GM23338 (cell line): Measurements from ENCODE around the gene MRPS27. TPM values are rescaled to one million over a fixed set of nuclear protein-coding genes. Genes with fewer than 3 reads are reported as not detected.

ENCODE experiments used
- ATAC-seq: fragments of 200-7000 bp; cut with Tn5 transposase; 3 replicates; pipeline ENCODE4 v1.9.1; 2020
- DNase-seq: peaks from one replicate; pipeline ENCODE4 v3.0.0-alpha.2; 2015; ENCODE audit warnings: low spot score
- H2AFZ ChIP-seq: fragments of 200-600 bp; sonication (generic); 2 replicates; pipeline ENCODE4 v1.8.0; 2016; ENCODE audit warnings: antibody characterized with exemption, mild to moderate bottlenecking, moderate library complexity
- H3F3A ChIP-seq: fragments of 200-600 bp; sonication (generic); replicated peaks from 2 replicates; pipeline ENCODE4 v1.8.0; 2017; ENCODE audit warnings: antibody characterized with exemption, mixed run types, low read depth
- H3K27ac ChIP-seq: fragments of 200-600 bp; sonication (generic); 2 replicates; pipeline ENCODE4 v1.6.1; 2016; ENCODE audit warnings: low read depth
- H3K27me3 ChIP-seq: fragments of 200-600 bp; sonication (generic); 2 replicates; pipeline ENCODE4 v1.8.0; 2016; ENCODE audit warnings: mild to moderate bottlenecking, mixed run types, moderate library complexity; ENCODE audit not compliant: insufficient read depth
- H3K36me3 ChIP-seq: fragments of 200-600 bp; sonication (generic); 2 replicates; pipeline ENCODE4 v1.8.0; 2016; ENCODE audit warnings: mild to moderate bottlenecking; ENCODE audit not compliant: insufficient read depth
- H3K4me1 ChIP-seq: fragments of 200-600 bp; sonication (generic); 2 replicates; pipeline ENCODE4 v1.8.0; 2016; ENCODE audit warnings: mild to moderate bottlenecking, moderate library complexity; ENCODE audit not compliant: insufficient read depth
- H3K4me2 ChIP-seq: fragments of 200-600 bp; sonication (generic); 2 replicates; pipeline ENCODE4 v1.7.1; 2017; ENCODE audit warnings: mixed run types
- H3K4me3 ChIP-seq: fragments of 200-600 bp; sonication (generic); 2 replicates; pipeline ENCODE4 v1.6.1; 2016; ENCODE audit warnings: mixed run types
- H3K79me2 ChIP-seq: fragments of 200-600 bp; sonication (generic); replicated peaks from 2 replicates; pipeline ENCODE4 v1.8.0; 2017; ENCODE audit warnings: mild to moderate bottlenecking; ENCODE audit not compliant: insufficient read depth
- H3K9me2 ChIP-seq: fragments of 200-600 bp; sonication (generic); 2 replicates; pipeline ENCODE4 v1.8.0; 2017; ENCODE audit not compliant: insufficient read depth
- H4K20me1 ChIP-seq: fragments of 200-600 bp; sonication (generic); replicated peaks from 2 replicates; pipeline ENCODE4 v1.8.0; 2017; ENCODE audit warnings: mild to moderate bottlenecking; ENCODE audit not compliant: insufficient read depth
- H3K27ac Mint-ChIP-seq: 2 replicates; pipeline ENCODE4 v1.8.0; 2020; ENCODE audit warnings: inconsistent platforms, mild to moderate bottlenecking, moderate library complexity, mixed read lengths
- H3K27me3 Mint-ChIP-seq: 3 replicates; pipeline ENCODE4 v1.8.0; 2022; ENCODE audit warnings: low read depth, mild to moderate bottlenecking, moderate library complexity, mixed read lengths, inconsistent platforms; ENCODE audit not compliant: insufficient read depth, poor library complexity
- H3K36me3 Mint-ChIP-seq: 3 replicates; pipeline ENCODE4 v1.8.0; 2021; ENCODE audit warnings: low read depth, mild to moderate bottlenecking, inconsistent platforms, moderate library complexity, mixed read lengths
- H3K4me1 Mint-ChIP-seq: 3 replicates; pipeline ENCODE4 v1.8.0; 2020; ENCODE audit warnings: mild to moderate bottlenecking, inconsistent platforms, mixed read lengths
- H3K4me3 Mint-ChIP-seq: 3 replicates; pipeline ENCODE4 v1.8.0; 2021; ENCODE audit warnings: moderate library complexity, mild to moderate bottlenecking, inconsistent platforms, mixed read lengths
- H3K9me3 Mint-ChIP-seq: 3 replicates; pipeline ENCODE4 v1.8.0; 2020; ENCODE audit warnings: moderate library complexity, mild to moderate bottlenecking, inconsistent platforms, mixed read lengths
- CREB1 ChIP-seq: fragments of 250-450 bp; sonication (Bioruptor Pico); IDR thresholded peaks from 2 replicates; pipeline ENCODE4 v1.5.0; 2020; ENCODE audit warnings: low read depth, mild to moderate bottlenecking, moderate library complexity
- EZH2 ChIP-seq: fragments of 200-600 bp; sonication (generic); IDR thresholded peaks from one replicate; pipeline ENCODE4 v1.8.0; 2017; ENCODE audit warnings: antibody characterized with exemption, mild to moderate bottlenecking, low read depth; ENCODE audit not compliant: unreplicated experiment
- EZH2phosphoT487 ChIP-seq: fragments of 200-600 bp; sonication (generic); IDR thresholded peaks from one replicate; pipeline ENCODE4 v1.8.1; 2018; ENCODE audit warnings: antibody characterized with exemption; ENCODE audit not compliant: unreplicated experiment
- JUNB ChIP-seq: IDR thresholded peaks from one replicate; pipeline ENCODE4 v1.6.1; 2016; ENCODE audit warnings: antibody characterized with exemption; ENCODE audit not compliant: unreplicated experiment
- NANOG ChIP-seq: IDR thresholded peaks from 2 replicates; pipeline ENCODE4 v1.6.1; 2016; ENCODE audit warnings: antibody characterized with exemption, borderline replicate concordance
- POLR2AphosphoS5 ChIP-seq: IDR thresholded peaks from 2 replicates; pipeline ENCODE4 v1.6.1; 2016; ENCODE audit warnings: antibody characterized with exemption, low read depth
- STAT1 ChIP-seq: IDR thresholded peaks from one replicate; pipeline ENCODE4 v1.6.1; 2016; ENCODE audit warnings: antibody characterized with exemption; ENCODE audit not compliant: unreplicated experiment
- ZNF114 ChIP-seq: fragments of 250-450 bp; sonication (Bioruptor Pico); IDR thresholded peaks from 2 replicates; pipeline ENCODE4 v1.5.0; 2020; ENCODE audit warnings: mild to moderate bottlenecking, moderate library complexity
- ZNF331 ChIP-seq: fragments of 250-450 bp; sonication (Bioruptor Pico); IDR thresholded peaks from 2 replicates; pipeline ENCODE4 v1.5.0; 2020; ENCODE audit warnings: low read depth, mild to moderate bottlenecking, moderate library complexity
- polyA plus RNA-seq: library from polyadenylated mRNA; unstranded; fragments of >200 nt; fragmentation: Nextera tagmentation; extraction: Ambion mirVana; gene quantifications from 2 replicates; pipeline ENCODE4 v1.2.1, GENCODE V29; 2016
- total RNA-seq: library from RNA; depleted of rRNA; stranded (reverse); fragments of >200 nt; shearing (Covaris generic); gene quantifications from 2 replicates; pipeline ENCODE4 v1.2.3, GENCODE V29; 2014
- TF ChIP-seq, protein P1 (sequence below): IDR thresholded peaks from one replicate; pipeline ENCODE4 v1.6.1; 2018; ENCODE audit warnings: antibody characterized with exemption; ENCODE audit not compliant: unreplicated experiment
- TF ChIP-seq, protein P2 (sequence below): IDR thresholded peaks from 2 replicates; pipeline ENCODE4 v1.6.1; 2016; ENCODE audit warnings: antibody characterized with exemption
- TF ChIP-seq, protein P3 (sequence below), 2 experiments: fragments of 200-600 bp in 1 of 2; sonication (generic) in 1 of 2; conservative IDR thresholded peaks; 2 replicates each; pipeline versions ENCODE4 v1.5.1 to v1.6.1; 2016 to 2017; ENCODE audit warnings: antibody characterized with exemption in 2 of 2, low read depth in 2 of 2, mild to moderate bottlenecking in 2 of 2, moderate library complexity in 1 of 2
- TF ChIP-seq, protein P4 (sequence below): fragments of 250-450 bp; sonication (Bioruptor Pico); IDR thresholded peaks from 2 replicates; pipeline ENCODE4 v1.5.0; 2020; ENCODE audit warnings: mild to moderate bottlenecking, moderate library complexity

MRPS27 gene
- total and polyA plus RNA-seq, 2 experiments from 2014 or later, result 53.2 to 141 TPM

DNA sequence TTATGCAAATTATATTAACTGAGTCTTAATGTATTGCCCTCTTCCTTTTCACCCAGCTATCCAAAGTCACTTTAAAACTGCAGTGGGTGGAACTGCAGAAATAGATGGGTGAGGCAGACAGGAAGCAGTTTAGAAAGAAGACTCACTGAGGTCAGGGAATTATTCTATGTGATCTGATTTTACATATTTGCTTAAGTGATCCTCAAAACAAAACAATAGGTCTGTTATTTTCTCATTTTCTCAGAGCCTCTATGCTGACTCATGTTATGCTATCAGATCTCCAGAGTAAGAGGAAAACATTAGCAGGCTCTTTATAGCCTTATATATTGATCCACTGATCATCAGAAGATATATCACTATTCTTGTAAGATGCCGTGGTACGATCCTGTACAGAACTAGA is 63.5 kb downstream of the MRPS27 start:
- Mint-ChIP-seq H3K9me3 (no peaks in the 10 kb centered on the region), H3K27ac (no peak overlapping the region), H3K27me3 (no peaks in the 10 kb centered on the region), H3K4me3 (no peak overlapping the region), H3K4me1 (peaks cover 4% of the 10 kb centered on the region; the same call in 2 of the 3 replicates), H3K36me3 (peaks cover 9% of the 10 kb centered on the region)
- H3K4me3 ChIP-seq, result no peak overlapping the region
- DNase-seq, result no peak
- ATAC-seq, result no peak
- no peaks in the 10 kb centered on the region for H3K9me2 ChIP-seq
- H4K20me1 ChIP-seq, result no peaks in the 10 kb centered on the region
- no peaks in the 10 kb centered on the region for H3K4me1 ChIP-seq
- H3K79me2 ChIP-seq, result no peaks in the 10 kb centered on the region; the same call in 1 of the 2 replicates
- no peaks in the 10 kb centered on the region for H3K27me3 ChIP-seq
- H3K36me3 ChIP-seq, result no peaks in the 10 kb centered on the region
- TF ChIP-seq, protein P1, sequence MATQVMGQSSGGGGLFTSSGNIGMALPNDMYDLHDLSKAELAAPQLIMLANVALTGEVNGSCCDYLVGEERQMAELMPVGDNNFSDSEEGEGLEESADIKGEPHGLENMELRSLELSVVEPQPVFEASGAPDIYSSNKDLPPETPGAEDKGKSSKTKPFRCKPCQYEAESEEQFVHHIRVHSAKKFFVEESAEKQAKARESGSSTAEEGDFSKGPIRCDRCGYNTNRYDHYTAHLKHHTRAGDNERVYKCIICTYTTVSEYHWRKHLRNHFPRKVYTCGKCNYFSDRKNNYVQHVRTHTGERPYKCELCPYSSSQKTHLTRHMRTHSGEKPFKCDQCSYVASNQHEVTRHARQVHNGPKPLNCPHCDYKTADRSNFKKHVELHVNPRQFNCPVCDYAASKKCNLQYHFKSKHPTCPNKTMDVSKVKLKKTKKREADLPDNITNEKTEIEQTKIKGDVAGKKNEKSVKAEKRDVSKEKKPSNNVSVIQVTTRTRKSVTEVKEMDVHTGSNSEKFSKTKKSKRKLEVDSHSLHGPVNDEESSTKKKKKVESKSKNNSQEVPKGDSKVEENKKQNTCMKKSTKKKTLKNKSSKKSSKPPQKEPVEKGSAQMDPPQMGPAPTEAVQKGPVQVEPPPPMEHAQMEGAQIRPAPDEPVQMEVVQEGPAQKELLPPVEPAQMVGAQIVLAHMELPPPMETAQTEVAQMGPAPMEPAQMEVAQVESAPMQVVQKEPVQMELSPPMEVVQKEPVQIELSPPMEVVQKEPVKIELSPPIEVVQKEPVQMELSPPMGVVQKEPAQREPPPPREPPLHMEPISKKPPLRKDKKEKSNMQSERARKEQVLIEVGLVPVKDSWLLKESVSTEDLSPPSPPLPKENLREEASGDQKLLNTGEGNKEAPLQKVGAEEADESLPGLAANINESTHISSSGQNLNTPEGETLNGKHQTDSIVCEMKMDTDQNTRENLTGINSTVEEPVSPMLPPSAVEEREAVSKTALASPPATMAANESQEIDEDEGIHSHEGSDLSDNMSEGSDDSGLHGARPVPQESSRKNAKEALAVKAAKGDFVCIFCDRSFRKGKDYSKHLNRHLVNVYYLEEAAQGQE, result no peak
- TF ChIP-seq, protein P2, sequence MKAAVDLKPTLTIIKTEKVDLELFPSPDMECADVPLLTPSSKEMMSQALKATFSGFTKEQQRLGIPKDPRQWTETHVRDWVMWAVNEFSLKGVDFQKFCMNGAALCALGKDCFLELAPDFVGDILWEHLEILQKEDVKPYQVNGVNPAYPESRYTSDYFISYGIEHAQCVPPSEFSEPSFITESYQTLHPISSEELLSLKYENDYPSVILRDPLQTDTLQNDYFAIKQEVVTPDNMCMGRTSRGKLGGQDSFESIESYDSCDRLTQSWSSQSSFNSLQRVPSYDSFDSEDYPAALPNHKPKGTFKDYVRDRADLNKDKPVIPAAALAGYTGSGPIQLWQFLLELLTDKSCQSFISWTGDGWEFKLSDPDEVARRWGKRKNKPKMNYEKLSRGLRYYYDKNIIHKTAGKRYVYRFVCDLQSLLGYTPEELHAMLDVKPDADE, result no peak
- TF ChIP-seq EZH2phosphoT487, result no peak
- no peak for TF ChIP-seq POLR2AphosphoS5
- no peak for TF ChIP-seq NANOG
- no peak for TF ChIP-seq STAT1
- no peak for TF ChIP-seq ZNF331
- no peak for TF ChIP-seq EZH2
- TF ChIP-seq, protein P3, sequence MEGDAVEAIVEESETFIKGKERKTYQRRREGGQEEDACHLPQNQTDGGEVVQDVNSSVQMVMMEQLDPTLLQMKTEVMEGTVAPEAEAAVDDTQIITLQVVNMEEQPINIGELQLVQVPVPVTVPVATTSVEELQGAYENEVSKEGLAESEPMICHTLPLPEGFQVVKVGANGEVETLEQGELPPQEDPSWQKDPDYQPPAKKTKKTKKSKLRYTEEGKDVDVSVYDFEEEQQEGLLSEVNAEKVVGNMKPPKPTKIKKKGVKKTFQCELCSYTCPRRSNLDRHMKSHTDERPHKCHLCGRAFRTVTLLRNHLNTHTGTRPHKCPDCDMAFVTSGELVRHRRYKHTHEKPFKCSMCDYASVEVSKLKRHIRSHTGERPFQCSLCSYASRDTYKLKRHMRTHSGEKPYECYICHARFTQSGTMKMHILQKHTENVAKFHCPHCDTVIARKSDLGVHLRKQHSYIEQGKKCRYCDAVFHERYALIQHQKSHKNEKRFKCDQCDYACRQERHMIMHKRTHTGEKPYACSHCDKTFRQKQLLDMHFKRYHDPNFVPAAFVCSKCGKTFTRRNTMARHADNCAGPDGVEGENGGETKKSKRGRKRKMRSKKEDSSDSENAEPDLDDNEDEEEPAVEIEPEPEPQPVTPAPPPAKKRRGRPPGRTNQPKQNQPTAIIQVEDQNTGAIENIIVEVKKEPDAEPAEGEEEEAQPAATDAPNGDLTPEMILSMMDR (conservative IDR thresholded peaks at IDR 0.05; ENCODE audit: low read depth in 2 of 2), result no peak
- TF ChIP-seq ZNF114, result no peak
- no peak for TF ChIP-seq JUNB
- TF ChIP-seq, protein P4, sequence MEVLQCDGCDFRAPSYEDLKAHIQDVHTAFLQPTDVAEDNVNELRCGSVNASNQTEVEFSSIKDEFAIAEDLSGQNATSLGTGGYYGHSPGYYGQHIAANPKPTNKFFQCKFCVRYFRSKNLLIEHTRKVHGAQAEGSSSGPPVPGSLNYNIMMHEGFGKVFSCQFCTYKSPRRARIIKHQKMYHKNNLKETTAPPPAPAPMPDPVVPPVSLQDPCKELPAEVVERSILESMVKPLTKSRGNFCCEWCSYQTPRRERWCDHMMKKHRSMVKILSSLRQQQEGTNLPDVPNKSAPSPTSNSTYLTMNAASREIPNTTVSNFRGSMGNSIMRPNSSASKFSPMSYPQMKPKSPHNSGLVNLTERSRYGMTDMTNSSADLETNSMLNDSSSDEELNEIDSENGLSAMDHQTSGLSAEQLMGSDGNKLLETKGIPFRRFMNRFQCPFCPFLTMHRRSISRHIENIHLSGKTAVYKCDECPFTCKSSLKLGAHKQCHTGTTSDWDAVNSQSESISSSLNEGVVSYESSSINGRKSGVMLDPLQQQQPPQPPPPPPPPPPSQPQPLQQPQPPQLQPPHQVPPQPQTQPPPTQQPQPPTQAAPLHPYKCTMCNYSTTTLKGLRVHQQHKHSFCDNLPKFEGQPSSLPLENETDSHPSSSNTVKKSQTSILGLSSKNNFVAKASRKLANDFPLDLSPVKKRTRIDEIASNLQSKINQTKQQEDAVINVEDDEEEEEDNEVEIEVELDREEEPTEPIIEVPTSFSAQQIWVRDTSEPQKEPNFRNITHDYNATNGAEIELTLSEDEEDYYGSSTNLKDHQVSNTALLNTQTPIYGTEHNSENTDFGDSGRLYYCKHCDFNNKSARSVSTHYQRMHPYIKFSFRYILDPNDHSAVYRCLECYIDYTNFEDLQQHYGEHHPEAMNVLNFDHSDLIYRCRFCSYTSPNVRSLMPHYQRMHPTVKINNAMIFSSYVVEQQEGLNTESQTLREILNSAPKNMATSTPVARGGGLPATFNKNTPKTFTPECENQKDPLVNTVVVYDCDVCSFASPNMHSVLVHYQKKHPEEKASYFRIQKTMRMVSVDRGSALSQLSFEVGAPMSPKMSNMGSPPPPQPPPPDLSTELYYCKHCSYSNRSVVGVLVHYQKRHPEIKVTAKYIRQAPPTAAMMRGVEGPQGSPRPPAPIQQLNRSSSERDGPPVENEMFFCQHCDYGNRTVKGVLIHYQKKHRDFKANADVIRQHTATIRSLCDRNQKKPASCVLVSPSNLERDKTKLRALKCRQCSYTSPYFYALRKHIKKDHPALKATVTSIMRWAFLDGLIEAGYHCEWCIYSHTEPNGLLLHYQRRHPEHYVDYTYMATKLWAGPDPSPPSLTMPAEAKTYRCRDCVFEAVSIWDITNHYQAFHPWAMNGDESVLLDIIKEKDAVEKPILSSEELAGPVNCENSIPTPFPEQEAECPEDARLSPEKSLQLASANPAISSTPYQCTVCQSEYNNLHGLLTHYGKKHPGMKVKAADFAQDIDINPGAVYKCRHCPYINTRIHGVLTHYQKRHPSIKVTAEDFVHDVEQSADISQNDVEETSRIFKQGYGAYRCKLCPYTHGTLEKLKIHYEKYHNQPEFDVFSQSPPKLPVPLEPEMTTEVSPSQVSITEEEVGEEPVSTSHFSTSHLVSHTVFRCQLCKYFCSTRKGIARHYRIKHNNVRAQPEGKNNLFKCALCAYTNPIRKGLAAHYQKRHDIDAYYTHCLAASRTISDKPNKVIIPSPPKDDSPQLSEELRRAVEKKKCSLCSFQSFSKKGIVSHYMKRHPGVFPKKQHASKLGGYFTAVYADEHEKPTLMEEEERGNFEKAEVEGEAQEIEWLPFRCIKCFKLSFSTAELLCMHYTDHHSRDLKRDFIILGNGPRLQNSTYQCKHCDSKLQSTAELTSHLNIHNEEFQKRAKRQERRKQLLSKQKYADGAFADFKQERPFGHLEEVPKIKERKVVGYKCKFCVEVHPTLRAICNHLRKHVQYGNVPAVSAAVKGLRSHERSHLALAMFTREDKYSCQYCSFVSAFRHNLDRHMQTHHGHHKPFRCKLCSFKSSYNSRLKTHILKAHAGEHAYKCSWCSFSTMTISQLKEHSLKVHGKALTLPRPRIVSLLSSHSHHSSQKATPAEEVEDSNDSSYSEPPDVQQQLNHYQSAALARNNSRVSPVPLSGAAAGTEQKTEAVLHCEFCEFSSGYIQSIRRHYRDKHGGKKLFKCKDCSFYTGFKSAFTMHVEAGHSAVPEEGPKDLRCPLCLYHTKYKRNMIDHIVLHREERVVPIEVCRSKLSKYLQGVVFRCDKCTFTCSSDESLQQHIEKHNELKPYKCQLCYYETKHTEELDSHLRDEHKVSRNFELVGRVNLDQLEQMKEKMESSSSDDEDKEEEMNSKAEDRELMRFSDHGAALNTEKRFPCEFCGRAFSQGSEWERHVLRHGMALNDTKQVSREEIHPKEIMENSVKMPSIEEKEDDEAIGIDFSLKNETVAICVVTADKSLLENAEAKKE (CRISPR knock-in tag), result no peak
- no peak for TF ChIP-seq CREB1
- no peaks in the 10 kb centered on the region for H3F3A ChIP-seq
- H3K4me2 ChIP-seq, result no peak overlapping the region
- H3K27ac ChIP-seq, result no peak overlapping the region
- no peak overlapping the region for H2AFZ ChIP-seq
